GM12864 (cell line): Measurements from ENCODE around the gene SEMA4D.

Experiments
- DNase-seq: peaks from one replicate; pipeline ENCODE4 v3.0.0-alpha.2; 2011; ENCODE audit warnings: low read depth
- H3K4me3 ChIP-seq: 2 replicates; pipeline ENCODE4 v1.5.1; 2011; ENCODE audit warnings: mild to moderate bottlenecking, low read depth, low read length, control low read depth
- TF ChIP-seq, protein P1 (sequence below): IDR thresholded peaks from 2 replicates; pipeline ENCODE4 v1.5.1; 2011; ENCODE audit warnings: low read depth, mild to moderate bottlenecking, moderate library complexity, low read length, control low read depth, inconsistent platforms; ENCODE audit errors: missing control alignments

The SEMA4D gene

DNA sequence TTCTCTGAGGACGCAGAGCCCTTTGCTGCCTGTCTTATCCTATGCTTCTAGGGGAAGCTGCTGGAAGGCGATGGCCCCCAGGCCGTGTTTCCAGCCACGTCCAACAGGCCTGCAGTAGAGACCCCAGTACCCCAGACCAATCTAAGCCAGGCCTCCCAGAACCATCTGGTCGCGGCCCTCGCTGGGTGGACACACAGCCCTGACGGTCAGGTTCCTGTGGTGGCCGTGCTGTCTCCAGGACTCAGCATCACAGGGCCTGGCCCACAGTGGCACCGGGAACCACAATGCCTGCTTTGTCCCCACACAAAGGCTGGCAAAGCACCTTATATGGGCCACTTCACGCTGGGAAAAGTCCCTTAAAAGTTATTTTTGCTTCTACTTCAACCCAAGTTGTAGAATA, 44.5 kb downstream of the SEMA4D start:
- DNase-seq: no peak
- TF ChIP-seq, protein P1, sequence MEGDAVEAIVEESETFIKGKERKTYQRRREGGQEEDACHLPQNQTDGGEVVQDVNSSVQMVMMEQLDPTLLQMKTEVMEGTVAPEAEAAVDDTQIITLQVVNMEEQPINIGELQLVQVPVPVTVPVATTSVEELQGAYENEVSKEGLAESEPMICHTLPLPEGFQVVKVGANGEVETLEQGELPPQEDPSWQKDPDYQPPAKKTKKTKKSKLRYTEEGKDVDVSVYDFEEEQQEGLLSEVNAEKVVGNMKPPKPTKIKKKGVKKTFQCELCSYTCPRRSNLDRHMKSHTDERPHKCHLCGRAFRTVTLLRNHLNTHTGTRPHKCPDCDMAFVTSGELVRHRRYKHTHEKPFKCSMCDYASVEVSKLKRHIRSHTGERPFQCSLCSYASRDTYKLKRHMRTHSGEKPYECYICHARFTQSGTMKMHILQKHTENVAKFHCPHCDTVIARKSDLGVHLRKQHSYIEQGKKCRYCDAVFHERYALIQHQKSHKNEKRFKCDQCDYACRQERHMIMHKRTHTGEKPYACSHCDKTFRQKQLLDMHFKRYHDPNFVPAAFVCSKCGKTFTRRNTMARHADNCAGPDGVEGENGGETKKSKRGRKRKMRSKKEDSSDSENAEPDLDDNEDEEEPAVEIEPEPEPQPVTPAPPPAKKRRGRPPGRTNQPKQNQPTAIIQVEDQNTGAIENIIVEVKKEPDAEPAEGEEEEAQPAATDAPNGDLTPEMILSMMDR: no peak
- no peak overlapping the region for H3K4me3 ChIP-seq

- TF ChIP-seq, protein P1: no peak
- no peak for DNase-seq
- no peak overlapping the region for H3K4me3 ChIP-seq
Observed at GRCh38 chr9:89452561-89452960, 45.4 kb downstream of the SEMA4D start.

DNA sequence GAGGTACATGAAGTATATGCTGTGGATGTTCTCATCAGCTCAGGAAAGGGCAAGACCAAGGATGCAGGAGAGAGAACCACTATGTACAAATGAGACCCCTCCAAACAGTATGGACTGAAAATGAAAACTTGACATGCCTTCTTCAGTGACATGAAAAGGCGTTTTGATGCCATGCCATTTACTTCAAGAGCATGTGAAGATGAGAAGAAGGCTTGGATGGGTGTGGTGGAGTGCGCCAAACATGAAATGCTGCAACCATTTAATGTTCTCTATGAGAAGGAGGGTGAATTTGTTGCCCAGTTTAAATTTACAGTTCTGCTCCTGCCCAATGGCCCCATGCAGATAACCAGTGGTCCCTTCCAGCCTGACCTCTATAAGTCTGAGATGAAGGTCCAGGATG, 47.7 kb downstream of the SEMA4D start:
- no peak overlapping the region for H3K4me3 ChIP-seq
- no peak for DNase-seq
- TF ChIP-seq, protein P1: no peak

- no peak overlapping the region for H3K4me3 ChIP-seq
- DNase-seq: no peak
- TF ChIP-seq, protein P1: no peak
Observed at GRCh38 chr9:89449261-89449671, 48.6 kb downstream of the SEMA4D start.

GRCh38 chr9:89448821-89449220, 49.1 kb downstream of the SEMA4D start:
- no peak for DNase-seq
- no peak overlapping the region for H3K4me3 ChIP-seq
- TF ChIP-seq, protein P1: no peak

GRCh38 chr9:89448381-89448780, 49.5 kb downstream of the SEMA4D start:
- no peak overlapping the region for H3K4me3 ChIP-seq
- DNase-seq: no peak
- TF ChIP-seq, protein P1: no peak

DNA sequence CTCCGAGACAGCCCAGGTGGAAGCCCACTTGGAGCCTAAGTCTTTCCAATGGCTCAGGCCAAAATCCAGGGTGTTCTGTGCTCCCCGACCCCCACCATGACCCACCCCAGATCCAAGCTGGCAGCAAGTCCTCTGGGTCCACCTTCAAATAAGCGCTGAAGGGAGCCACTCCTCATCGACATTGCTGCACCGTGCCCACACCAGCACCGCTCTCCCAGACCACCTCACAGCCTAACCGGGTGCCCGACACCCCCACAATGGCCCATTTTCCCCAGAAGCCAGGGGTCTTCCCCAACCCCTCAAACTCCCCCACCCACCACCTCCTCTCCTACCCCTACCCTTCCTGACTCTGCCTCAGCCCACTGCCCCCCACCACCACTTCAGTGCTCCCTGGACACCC, 50.5 kb downstream of the SEMA4D start:
- no peak overlapping the region for H3K4me3 ChIP-seq
- no peak for DNase-seq

More for the DNA sequence above, 50.5 kb downstream of the SEMA4D start:
- TF ChIP-seq, protein P1: no peak
